HL-60 (cell line): Measurements from ENCODE around the gene TARS2.

Source experiments
- POLR2AphosphoS5 ChIP-seq: IDR thresholded peaks from 2 replicates; pipeline ENCODE4 v1.6.1; 2012; ENCODE audit warnings: low read depth
- TF ChIP-seq, protein P1 (sequence below): IDR thresholded peaks from one replicate; pipeline ENCODE4 v1.5.1; 2011; ENCODE audit warnings: low read length, control low read depth, inconsistent platforms; ENCODE audit not compliant: insufficient read depth

DNA sequence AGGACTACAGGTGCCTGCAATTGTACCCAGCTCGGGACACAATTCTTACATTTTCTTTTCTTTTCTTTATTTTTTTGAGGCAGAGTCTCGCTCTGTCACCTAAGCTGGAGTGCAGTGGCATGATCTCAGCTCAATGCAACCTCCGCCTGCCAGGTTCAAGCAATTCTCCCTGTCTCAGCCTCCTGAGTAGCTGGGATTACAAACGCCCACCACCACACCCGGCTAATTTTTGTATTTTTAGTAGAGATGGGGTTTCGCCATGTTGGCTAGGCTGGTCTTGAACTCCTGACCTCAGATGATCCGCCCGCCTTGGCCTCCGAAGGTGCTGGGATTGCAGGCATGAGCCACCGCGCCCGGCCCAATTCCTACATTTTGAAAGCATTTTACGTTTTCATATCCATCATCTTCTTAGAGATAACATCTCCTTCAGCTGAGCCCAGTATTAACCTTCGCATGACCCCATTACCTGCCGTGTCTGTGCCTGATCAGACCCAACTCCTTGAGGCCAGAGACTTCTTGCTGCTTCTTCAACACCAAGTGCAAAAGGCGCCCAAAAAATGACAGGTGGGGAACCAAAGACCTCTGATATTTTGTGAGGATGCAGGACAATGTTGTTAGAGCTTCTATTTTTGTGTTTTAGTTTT lies 59.2 kb downstream of the TARS2 start:
- TF ChIP-seq, protein P1, sequence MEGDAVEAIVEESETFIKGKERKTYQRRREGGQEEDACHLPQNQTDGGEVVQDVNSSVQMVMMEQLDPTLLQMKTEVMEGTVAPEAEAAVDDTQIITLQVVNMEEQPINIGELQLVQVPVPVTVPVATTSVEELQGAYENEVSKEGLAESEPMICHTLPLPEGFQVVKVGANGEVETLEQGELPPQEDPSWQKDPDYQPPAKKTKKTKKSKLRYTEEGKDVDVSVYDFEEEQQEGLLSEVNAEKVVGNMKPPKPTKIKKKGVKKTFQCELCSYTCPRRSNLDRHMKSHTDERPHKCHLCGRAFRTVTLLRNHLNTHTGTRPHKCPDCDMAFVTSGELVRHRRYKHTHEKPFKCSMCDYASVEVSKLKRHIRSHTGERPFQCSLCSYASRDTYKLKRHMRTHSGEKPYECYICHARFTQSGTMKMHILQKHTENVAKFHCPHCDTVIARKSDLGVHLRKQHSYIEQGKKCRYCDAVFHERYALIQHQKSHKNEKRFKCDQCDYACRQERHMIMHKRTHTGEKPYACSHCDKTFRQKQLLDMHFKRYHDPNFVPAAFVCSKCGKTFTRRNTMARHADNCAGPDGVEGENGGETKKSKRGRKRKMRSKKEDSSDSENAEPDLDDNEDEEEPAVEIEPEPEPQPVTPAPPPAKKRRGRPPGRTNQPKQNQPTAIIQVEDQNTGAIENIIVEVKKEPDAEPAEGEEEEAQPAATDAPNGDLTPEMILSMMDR: no peak
- no peak for TF ChIP-seq POLR2AphosphoS5
